Putamen (tissue), 1 donor: ENCODE results near the gene STRIP2.
"Not testable (repeated sequence)": the region's sequence is repeated elsewhere in the genome, so short reads cannot be mapped to it uniquely, and the experiment has no call there.

Experiments used
- DNase-seq: peaks from one replicate; pipeline ENCODE4 v3.0.0-alpha.2; 2016; ENCODE audit warnings: low spot score

The STRIP2 gene

GRCh38 chr7:129421717-129422250 is 12.4 kb upstream of the STRIP2 start:
- DNase-seq = no peak

- DNase-seq = no peak
Observed at GRCh38 chr7:129422727-129423126, 11.5 kb upstream of the STRIP2 start.

GRCh38 chr7:129423700-129424410 is 10.4 kb upstream of the STRIP2 start:
- no peak for DNase-seq

- no peak for DNase-seq
Observed at GRCh38 chr7:129426482-129426881, 7.8 kb upstream of the STRIP2 start.

GRCh38 chr7:129427526-129428045 is 6.6 kb upstream of the STRIP2 start:
- DNase-seq = no peak

GRCh38 chr7:129431911-129432643 is 2.2 kb upstream of the STRIP2 start:
- peak; percentile 55 for DNase-seq

GRCh38 chr7:129434675-129435318 is 565 bp downstream of the STRIP2 start:
- DNase-seq = no peak

- DNase-seq = no peak
Observed at GRCh38 chr7:129435414-129435829, 1.2 kb downstream of the STRIP2 start.

- DNase-seq = no peak
Observed at GRCh38 chr7:129436335-129436923, 2.2 kb downstream of the STRIP2 start.

- DNase-seq = no peak
Observed at GRCh38 chr7:129437190-129437589, 3.0 kb downstream of the STRIP2 start.

GRCh38 chr7:129438281-129438838 is 4.1 kb downstream of the STRIP2 start:
- no peak for DNase-seq

GRCh38 chr7:129438839-129439651 is 4.8 kb downstream of the STRIP2 start:
- peak; percentile 51 for DNase-seq

- DNase-seq = no peak
Observed at GRCh38 chr7:129439963-129440625, 5.9 kb downstream of the STRIP2 start.

GRCh38 chr7:129443612-129444011 is 9.4 kb downstream of the STRIP2 start:
- DNase-seq = no peak

GRCh38 chr7:129444776-129445175 is 10.5 kb downstream of the STRIP2 start:
- DNase-seq = not testable (repeated sequence)

GRCh38 chr7:129446925-129447324 is 12.7 kb downstream of the STRIP2 start:
- not testable (repeated sequence) for DNase-seq

GRCh38 chr7:129447445-129447844 is 13.2 kb downstream of the STRIP2 start:
- not testable (repeated sequence) for DNase-seq

- not testable (repeated sequence) for DNase-seq
Observed at GRCh38 chr7:129448608-129449007, 14.4 kb downstream of the STRIP2 start.

GRCh38 chr7:129450295-129450694 is 16.1 kb downstream of the STRIP2 start:
- no peak for DNase-seq

GRCh38 chr7:129452589-129453231 is 18.5 kb downstream of the STRIP2 start:
- no peak for DNase-seq
